Upper lobe of right lung (tissue), 1 donor: Measurements from ENCODE around the gene DPP7. TPM values are rescaled to one million over a fixed set of nuclear protein-coding genes. Genes with fewer than 3 reads are reported as not detected.
"Not testable (repeated sequence)": the region's sequence is repeated elsewhere in the genome, so short reads cannot be mapped to it uniquely, and the experiment has no call there.

Source experiments
- ATAC-seq: fragments of 200-7000 bp; cut with Tn5 transposase; one replicate; pipeline ENCODE4 v1.9.1; 2020; ENCODE audit warnings: mild to moderate bottlenecking, moderate library complexity
- DNase-seq: peaks from one replicate; pipeline ENCODE4 v3.0.0-alpha.2; 2020
- H3K27ac ChIP-seq: fragments of 200-600 bp; one replicate; pipeline ENCODE4 v1.8.0; 2022
- H3K27me3 ChIP-seq: fragments of 200-600 bp; one replicate; pipeline ENCODE4 v1.8.0; 2022; ENCODE audit warnings: mild to moderate bottlenecking
- H3K36me3 ChIP-seq: fragments of 200-600 bp; one replicate; pipeline ENCODE4 v1.8.0; 2022
- H3K4me1 ChIP-seq: fragments of 200-600 bp; one replicate; pipeline ENCODE4 v1.8.0; 2022
- H3K4me3 ChIP-seq: fragments of 200-600 bp; one replicate; pipeline ENCODE4 v1.8.0; 2022; ENCODE audit warnings: mild to moderate bottlenecking
- H3K9me3 ChIP-seq: fragments of 200-600 bp; one replicate; pipeline ENCODE4 v1.8.0; 2022
- CTCF ChIP-seq: fragments of 200-600 bp; IDR thresholded peaks from one replicate; pipeline ENCODE4 v1.8.0; 2022; ENCODE audit warnings: antibody characterized with exemption
- intact Hi-C: fragments of 100-400 bp; cut with DNase I; formaldehyde crosslinking; loops from one replicate; pipeline ENCODE4 v1.11.0; 2022
- total RNA-seq: library from RNA; stranded (reverse); fragmentation: NEBNext Ultra II Directional; extraction: Animal tissue kit (Norgen Biotek cat#: 25700); gene quantifications from one replicate; pipeline ENCODE4 v1.2.1, GENCODE V29; 2021
- donor health status: DM: no; HTN: yes; CAD: no; lungs with severe emphysema.

DPP7 gene
- total RNA-seq, 1 donor from 2014 or later: 183 TPM

GRCh38 chr9:137123468-137123837 is 8.9 kb upstream of the DPP7 start:
- no peaks in the 10 kb centered on the region for H3K9me3 ChIP-seq
- no peak overlapping the region for H3K27ac ChIP-seq
- intact Hi-C loops: no loop called here
- no peaks in the 10 kb centered on the region for H3K27me3 ChIP-seq
- DNase-seq (no peak), ATAC-seq (no peak)
- no peak for TF ChIP-seq CTCF
- no peaks in the 10 kb centered on the region for H3K36me3 ChIP-seq
- peaks cover 20% of the 10 kb centered on the region for H3K4me1 ChIP-seq
- H3K4me3 ChIP-seq: no peak overlapping the region

- intact Hi-C loops, H3K27ac ChIP-seq, H3K4me3 ChIP-seq, H3K9me3 ChIP-seq, ATAC-seq, H3K36me3 ChIP-seq, DNase-seq, H3K27me3 ChIP-seq: not testable (repeated sequence)
- peaks cover 15% of the 10 kb centered on the region for H3K4me1 ChIP-seq
Measured at GRCh38 chr9:137122796-137123467, 8.4 kb upstream of the DPP7 start.

- H3K4me1 ChIP-seq, H3K9me3 ChIP-seq, DNase-seq, intact Hi-C loops, ATAC-seq, H3K4me3 ChIP-seq, H3K27me3 ChIP-seq, H3K27ac ChIP-seq, H3K36me3 ChIP-seq: not testable (repeated sequence)
Measured at GRCh38 chr9:137121927-137122795, 7.6 kb upstream of the DPP7 start.

- H3K9me3 ChIP-seq, DNase-seq, H3K4me3 ChIP-seq, ATAC-seq, H3K36me3 ChIP-seq, H3K4me1 ChIP-seq, H3K27me3 ChIP-seq, H3K27ac ChIP-seq: not testable (repeated sequence)
- intact Hi-C loops: loop anchor here (5.0 kb wide), 1 partner anchor 109 kb away; the partner anchor contains the start of genes CYSRT1 and RNF224
Measured at GRCh38 chr9:137118092-137118603, 3.6 kb upstream of the DPP7 start.

- ATAC-seq (no peak), DNase-seq (no peak)
- Histone ChIP-seq H3K9me3 (no peaks in the 10 kb centered on the region), H3K4me3 (no peak overlapping the region), H3K27ac (no peak overlapping the region), H3K4me1 (peaks cover 7% of the 10 kb centered on the region), H3K36me3 (peaks cover 7% of the 10 kb centered on the region), H3K27me3 (no peaks in the 10 kb centered on the region)
- no peak for TF ChIP-seq CTCF
- intact Hi-C loops: loop anchor here (5.0 kb wide), 1 partner anchor 110 kb away; the partner anchor contains the start of genes CYSRT1 and RNF224
Measured at GRCh38 chr9:137117269-137117731, 2.8 kb upstream of the DPP7 start.

GRCh38 chr9:137116728-137117127 is 2.2 kb upstream of the DPP7 start:
- ATAC-seq (no peak), DNase-seq (no peak)
- peaks cover 7% of the 10 kb centered on the region for H3K36me3 ChIP-seq
- no peaks in the 10 kb centered on the region for H3K9me3 ChIP-seq
- H3K27ac ChIP-seq: no peak overlapping the region
- no peak overlapping the region for H3K4me3 ChIP-seq
- intact Hi-C loops: loop anchor here (5.0 kb wide), 1 partner anchor 111 kb away; the partner anchor contains the start of genes CYSRT1 and RNF224
- no peak for TF ChIP-seq CTCF
- peaks cover 7% of the 10 kb centered on the region for H3K4me1 ChIP-seq
- no peaks in the 10 kb centered on the region for H3K27me3 ChIP-seq
